HUES48 (cell line): ENCODE data around the gene TDRD12.

Experiments used
- H3K27ac ChIP-seq: one replicate; pipeline ENCODE4 v1.7.0; 2013; ENCODE audit warnings: low read depth, low read length, inconsistent platforms
- H3K27me3 ChIP-seq: 2 replicates; pipeline ENCODE4 v1.6.1; 2013; ENCODE audit warnings: mild to moderate bottlenecking, low read length; ENCODE audit not compliant: control insufficient read depth, insufficient read depth
- H3K36me3 ChIP-seq: 2 replicates; pipeline ENCODE4 v1.6.1; 2013; ENCODE audit warnings: low read length; ENCODE audit not compliant: control insufficient read depth, insufficient read depth
- H3K4me1 ChIP-seq: 2 replicates; pipeline ENCODE4 v1.6.1; 2013; ENCODE audit warnings: mild to moderate bottlenecking, low read length; ENCODE audit not compliant: control insufficient read depth, insufficient read depth
- H3K4me3 ChIP-seq: 2 replicates; pipeline ENCODE4 v1.5.1; 2013; ENCODE audit warnings: mild to moderate bottlenecking, low read depth, low read length
- H3K9ac ChIP-seq: 2 replicates; pipeline ENCODE4 v1.6.1; 2013; ENCODE audit warnings: mild to moderate bottlenecking, low read depth, low read length, moderate library complexity
- H3K9me3 ChIP-seq: 2 replicates; pipeline ENCODE4 v1.6.1; 2013; ENCODE audit warnings: low read length; ENCODE audit not compliant: control insufficient read depth, insufficient read depth

Gene TDRD12

DNA sequence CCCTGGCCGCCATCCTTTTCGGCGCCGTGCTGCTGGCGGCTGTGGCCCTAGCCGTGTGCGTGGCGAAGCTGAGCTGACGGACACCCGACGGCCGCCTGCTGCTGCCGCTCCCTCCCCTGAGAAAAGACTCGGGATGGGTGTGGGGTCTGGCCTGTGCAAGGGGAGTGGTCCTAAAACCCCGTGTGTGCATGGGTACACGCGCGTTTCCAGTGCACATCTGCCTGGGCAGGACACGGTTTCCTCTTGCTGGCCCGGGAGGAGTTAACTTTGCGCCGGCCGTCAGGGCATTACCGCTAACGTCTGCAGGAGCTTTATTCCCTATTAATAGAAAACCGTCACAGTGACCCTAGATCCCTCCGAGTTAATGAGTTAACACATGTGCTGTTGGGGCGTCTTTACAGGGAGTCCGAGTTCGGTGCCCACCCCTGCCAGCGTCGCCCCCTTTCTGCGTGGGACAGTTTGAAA lies 42.6 kb upstream of the TDRD12 start:
- H3K27me3 ChIP-seq = peaks cover 29% of the 10 kb centered on the region
- H3K4me3 ChIP-seq = peak overlapping the region; percentile 73; the same call in 1 of the 2 replicates
- no peaks in the 10 kb centered on the region for H3K36me3 ChIP-seq
- peaks cover 15% of the 10 kb centered on the region for H3K4me1 ChIP-seq
- no peak overlapping the region for H3K9ac ChIP-seq
- H3K9me3 ChIP-seq = no peaks in the 10 kb centered on the region
- no peak overlapping the region for H3K27ac ChIP-seq

DNA sequence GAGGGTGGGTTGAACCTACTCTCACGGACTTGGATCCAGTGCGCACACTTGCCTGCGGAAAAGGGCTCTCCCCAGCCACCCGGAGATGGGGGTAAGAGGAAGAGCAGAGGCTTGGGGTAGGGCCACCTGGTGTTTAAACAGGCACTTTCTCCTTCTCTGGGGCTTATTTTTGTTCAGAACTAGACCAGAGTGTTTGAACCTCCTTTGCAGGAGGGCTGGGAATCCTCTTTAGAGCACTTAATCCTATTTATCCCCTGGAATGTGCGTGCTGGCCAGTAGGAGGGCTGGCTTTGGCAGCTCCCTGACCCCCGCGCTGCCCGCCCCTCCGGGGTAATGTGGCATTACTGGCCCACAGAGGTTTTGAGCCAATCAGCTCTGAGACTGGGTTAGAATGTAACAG lies 41.9 kb upstream of the TDRD12 start:
- H3K36me3 ChIP-seq = no peaks in the 10 kb centered on the region
- peaks cover 15% of the 10 kb centered on the region for H3K4me1 ChIP-seq
- H3K27me3 ChIP-seq = peaks cover 29% of the 10 kb centered on the region
- no peaks in the 10 kb centered on the region for H3K9me3 ChIP-seq
- peak overlapping the region; percentile 31 for H3K27ac ChIP-seq
- no peak overlapping the region; the same call in 1 of the 2 replicates for H3K4me3 ChIP-seq
- no peak overlapping the region for H3K9ac ChIP-seq

DNA sequence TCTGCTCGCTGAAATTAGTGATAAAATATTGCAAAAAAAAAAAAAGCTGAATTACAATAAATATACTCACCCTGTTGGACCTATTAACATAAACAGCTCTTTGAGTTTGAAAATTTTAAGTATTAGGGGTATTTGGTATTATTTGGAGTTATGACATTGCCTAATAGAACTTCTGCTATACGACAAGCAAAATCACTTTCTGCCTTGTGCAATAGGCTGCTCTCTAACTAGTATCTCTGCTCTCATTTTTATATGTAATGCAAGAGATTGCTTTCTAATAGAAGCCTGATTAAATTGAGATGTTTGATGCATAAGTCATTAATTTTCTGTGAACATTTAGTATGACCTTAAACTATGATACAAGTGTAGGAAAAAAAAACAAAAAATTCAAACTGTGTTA lies 38.6 kb upstream of the TDRD12 start:
- H3K9ac ChIP-seq = no peak overlapping the region
- H3K27ac ChIP-seq = no peak overlapping the region
- no peaks in the 10 kb centered on the region for H3K9me3 ChIP-seq
- H3K4me1 ChIP-seq = peaks cover 12% of the 10 kb centered on the region
- no peak overlapping the region for H3K4me3 ChIP-seq
- peaks cover 23% of the 10 kb centered on the region for H3K27me3 ChIP-seq
- no peaks in the 10 kb centered on the region for H3K36me3 ChIP-seq

DNA sequence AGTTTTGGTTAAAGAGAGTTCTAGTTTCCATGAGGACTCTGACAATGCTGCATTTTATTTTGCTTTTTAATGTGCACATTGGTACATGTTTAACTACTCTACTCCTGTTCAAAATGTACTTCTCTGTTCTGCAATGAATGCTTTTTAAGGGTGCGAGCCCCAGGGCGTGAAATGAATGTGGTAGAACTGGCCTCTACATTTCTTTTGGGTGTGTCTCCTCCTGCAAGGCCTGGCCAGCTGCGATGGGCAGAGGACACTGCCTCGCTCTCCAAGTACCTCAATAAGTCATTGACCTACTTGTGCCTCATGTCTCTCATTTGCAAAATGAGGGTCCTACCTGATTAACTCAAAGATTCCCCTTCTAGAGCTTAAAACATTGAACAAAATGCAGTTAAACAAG lies 37.2 kb upstream of the TDRD12 start:
- Histone ChIP-seq H3K4me1 (peaks cover 7% of the 10 kb centered on the region), H3K4me3 (no peak overlapping the region), H3K27ac (no peak overlapping the region), H3K27me3 (peaks cover 9% of the 10 kb centered on the region), H3K9me3 (no peaks in the 10 kb centered on the region), H3K36me3 (no peaks in the 10 kb centered on the region), H3K9ac (no peak overlapping the region)

DNA sequence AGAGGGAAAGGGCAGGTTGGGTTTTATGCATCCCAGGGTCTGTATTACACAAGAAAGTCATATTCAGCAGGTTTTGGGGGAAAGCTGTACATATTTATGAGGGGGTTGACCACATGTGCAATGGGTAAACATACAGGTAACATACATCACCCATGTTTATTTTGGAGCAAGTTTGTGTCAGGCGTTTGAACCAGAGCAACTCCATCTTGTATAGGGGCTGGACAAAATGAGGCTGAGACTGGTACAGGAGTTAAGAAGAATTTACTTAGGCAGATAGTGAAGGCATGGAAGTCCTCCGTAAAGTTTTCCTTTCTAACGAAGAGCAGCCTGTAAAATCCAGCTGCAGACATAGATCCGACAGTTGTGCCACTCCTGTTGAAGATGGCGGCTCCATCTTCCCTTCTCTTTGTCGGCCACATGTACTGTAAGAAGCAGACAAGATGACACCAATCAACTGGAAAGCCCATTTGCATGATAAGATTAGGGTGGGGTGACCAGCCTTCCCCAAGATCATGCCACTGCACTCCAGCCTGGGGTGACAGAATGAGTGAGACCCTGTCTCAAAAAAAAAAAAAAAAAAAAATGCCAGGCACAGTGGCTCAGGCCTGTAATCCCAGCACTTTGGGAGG lies 32.6 kb upstream of the TDRD12 start:
- no peak overlapping the region for H3K4me3 ChIP-seq
- H3K27ac ChIP-seq = no peak overlapping the region
- H3K9me3 ChIP-seq = no peaks in the 10 kb centered on the region
- no peak overlapping the region for H3K9ac ChIP-seq
- H3K36me3 ChIP-seq = no peaks in the 10 kb centered on the region
- H3K4me1 ChIP-seq = 0 out of 2 replicates have a peak, but pooled peaks cover 3% of the 10 kb centered on the region
- H3K27me3 ChIP-seq = peaks cover 6% of the 10 kb centered on the region

DNA sequence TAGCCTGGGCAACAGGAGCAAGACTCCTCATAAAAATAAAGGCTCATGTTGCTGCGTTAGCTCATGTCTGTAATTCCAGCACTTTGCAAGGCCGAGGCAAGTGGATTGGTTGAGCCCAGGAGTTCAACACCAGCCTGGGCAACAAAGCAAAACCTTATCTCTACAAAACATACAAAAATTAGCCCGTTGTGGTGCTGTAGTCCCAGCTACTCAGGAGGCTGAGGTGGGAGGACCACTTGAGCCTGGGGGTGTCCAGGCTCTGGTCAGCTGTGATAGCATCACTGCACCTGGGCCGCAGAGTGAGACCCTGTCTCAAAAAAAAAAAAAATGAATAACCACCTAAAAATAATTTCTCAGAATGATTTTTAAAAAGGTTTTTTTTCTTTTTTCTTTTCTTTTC lies 31.9 kb upstream of the TDRD12 start:
- Histone ChIP-seq H3K27me3 (peaks cover 12% of the 10 kb centered on the region), H3K9me3 (no peaks in the 10 kb centered on the region), H3K9ac (no peak overlapping the region), H3K4me3 (no peak overlapping the region), H3K36me3 (no peaks in the 10 kb centered on the region), H3K4me1 (0 out of 2 replicates have a peak, but pooled peaks cover 3% of the 10 kb centered on the region), H3K27ac (no peak overlapping the region)

DNA sequence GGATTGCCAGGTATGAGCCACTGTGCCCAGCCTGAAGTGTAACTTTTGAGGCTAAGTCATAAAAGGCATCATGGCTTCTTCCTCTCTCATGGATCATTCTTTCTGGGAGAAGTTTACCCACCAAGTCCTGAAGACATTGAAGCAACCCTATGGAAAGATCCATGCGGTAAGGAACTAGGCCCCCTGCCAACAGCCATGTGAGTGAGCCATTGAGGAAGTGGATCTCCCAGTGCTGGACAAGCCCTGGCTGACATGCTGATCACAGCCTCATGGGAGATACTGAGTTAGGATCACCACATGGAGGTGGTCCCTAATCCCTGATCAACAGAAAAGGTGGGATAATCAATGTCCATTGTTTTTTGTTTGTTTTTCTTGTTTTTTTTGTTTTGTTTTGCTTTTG lies 31.3 kb upstream of the TDRD12 start:
- Histone ChIP-seq H3K27me3 (peaks cover 13% of the 10 kb centered on the region), H3K27ac (no peak overlapping the region), H3K36me3 (no peaks in the 10 kb centered on the region)

DNA sequence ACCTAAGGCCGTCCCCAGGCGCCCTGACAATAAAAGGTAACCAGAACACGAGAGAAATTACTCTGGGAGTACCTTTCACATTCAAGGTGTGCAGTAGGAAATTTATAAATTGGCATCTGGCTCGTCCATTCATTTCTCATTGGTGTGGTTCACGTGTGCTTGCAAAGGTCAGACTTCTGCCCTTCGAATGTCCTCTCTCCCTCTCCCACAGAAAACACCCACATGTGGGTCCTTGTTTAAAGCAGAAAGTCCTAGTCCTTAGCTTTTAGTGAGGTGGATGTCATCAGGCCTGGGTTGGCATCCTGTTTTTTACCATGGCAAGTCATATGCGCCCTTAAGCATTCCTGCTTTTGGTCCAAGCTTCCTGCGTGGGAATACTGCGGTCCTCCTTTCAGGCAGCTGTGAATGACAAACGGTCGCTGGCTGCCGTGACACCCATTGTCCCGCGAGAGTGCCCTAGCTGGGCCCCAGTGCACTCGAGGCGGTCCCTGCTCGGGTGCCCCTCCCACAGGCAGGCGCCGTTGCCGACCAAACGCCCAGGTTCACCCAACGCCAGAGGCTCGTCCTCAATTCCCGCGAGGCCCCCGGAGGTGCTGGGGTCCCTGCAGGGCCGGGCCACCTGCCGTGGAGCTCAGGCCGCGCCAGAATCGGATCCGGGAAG lies 28.1 kb upstream of the TDRD12 start, which contains the start of gene NUDT19:
TSS of gene NUDT19 (plus strand) at position 531 of the 661 bp plus-strand sequence. CDS start 140 bp downstream, outside the sequence.
- Histone ChIP-seq H3K4me1 (0 out of 2 replicates have a peak, but pooled peaks cover 3% of the 10 kb centered on the region), H3K9me3 (no peaks in the 10 kb centered on the region), H3K4me3 (peak within 1 kb of the TSS; percentile 54), H3K9ac (peak within 1 kb of the TSS; percentile 55; the same call in 1 of the 2 replicates), H3K27me3 (peaks cover 13% of the 10 kb centered on the region), H3K27ac (no peak within 1 kb of the TSS), H3K36me3 (no peaks in the 10 kb centered on the region)

More for the DNA sequence above, 31.3 kb upstream of the TDRD12 start:
- no peak overlapping the region for H3K9ac ChIP-seq
- 0 out of 2 replicates have a peak, but pooled peaks cover 3% of the 10 kb centered on the region for H3K4me1 ChIP-seq
- H3K9me3 ChIP-seq = no peaks in the 10 kb centered on the region
- H3K4me3 ChIP-seq = no peak overlapping the region

DNA sequence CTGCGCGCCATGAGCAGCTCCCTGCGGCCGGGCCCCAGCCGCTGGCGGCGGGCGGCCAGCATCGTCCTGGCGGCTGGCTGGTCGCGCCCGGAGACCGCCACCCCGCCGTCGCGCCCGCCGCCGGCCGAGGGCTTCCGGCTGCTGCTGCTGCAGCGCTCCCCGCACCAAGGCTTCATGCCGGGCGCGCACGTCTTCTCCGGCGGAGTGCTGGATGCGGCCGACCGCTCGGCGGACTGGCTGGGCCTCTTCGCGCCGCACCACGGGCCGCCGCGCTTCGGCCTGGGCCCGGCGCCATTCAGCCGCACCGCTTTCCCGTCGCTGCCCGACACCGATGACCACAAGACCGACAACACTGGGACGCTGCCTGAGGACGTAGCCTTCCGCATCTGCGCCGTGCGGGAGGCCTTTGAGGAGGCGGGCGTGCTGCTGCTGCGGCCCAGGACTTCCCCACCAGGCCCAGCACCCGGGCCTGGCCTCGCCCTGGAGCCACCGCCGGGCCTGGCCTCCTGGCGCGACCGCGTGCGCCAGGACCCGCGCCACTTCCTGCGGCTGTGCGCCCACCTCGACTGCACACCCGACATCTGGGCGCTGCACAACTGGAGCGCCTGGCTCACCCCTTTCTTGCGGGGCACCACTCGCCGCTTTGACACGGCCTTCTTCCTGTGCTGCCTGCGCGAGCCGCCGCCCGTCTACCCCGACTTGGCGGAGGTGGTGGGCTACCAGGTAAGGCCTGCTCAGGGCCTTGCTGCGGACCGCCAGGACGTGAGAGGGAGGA lies 27.4 kb upstream of the TDRD12 start:
- no peak overlapping the region for H3K27ac ChIP-seq
- H3K4me1 ChIP-seq = 0 out of 2 replicates have a peak, but pooled peaks cover 3% of the 10 kb centered on the region
- H3K27me3 ChIP-seq = peaks cover 13% of the 10 kb centered on the region
- peak overlapping the region; percentile 55; the same call in 1 of the 2 replicates for H3K9ac ChIP-seq
- no peaks in the 10 kb centered on the region for H3K36me3 ChIP-seq
- H3K9me3 ChIP-seq = no peaks in the 10 kb centered on the region
- peak overlapping the region; percentile 54 for H3K4me3 ChIP-seq

DNA sequence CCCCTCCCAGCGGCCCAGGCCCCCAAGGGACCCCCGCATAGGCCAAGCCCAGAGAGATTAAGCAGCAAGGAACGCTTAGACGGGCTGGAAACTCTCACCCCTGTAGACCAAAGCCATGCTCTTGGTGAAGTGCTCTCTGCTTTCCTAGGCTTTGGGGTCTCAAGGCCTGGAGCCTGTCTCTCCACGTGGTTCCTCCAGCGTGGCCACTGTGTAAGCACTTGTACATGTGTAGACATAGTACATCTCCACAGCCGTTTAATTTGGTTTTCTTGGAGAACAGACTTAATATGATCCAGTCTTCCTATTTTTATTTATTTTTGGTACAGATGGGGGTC lies 26.9 kb upstream of the TDRD12 start:
- H3K27ac ChIP-seq = no peak overlapping the region
- no peaks in the 10 kb centered on the region for H3K9me3 ChIP-seq
- H3K9ac ChIP-seq = no peak overlapping the region
- 0 out of 2 replicates have a peak, but pooled peaks cover 3% of the 10 kb centered on the region for H3K4me1 ChIP-seq
- H3K36me3 ChIP-seq = no peaks in the 10 kb centered on the region
- H3K27me3 ChIP-seq = peaks cover 13% of the 10 kb centered on the region
- H3K4me3 ChIP-seq = peak overlapping the region; percentile 54; the same call in 1 of the 2 replicates
